ENCODE measurements around the gene CFAP61. TPM values are rescaled to one million over a fixed set of nuclear protein-coding genes. Genes with fewer than 3 reads are reported as not detected.

The CFAP61 gene
- polyA plus RNA-seq, 1 experiment = not detected

GRCh38 chr20:20317195-20317594 is 264.9 kb downstream of the CFAP61 start:
- Histone ChIP-seq H3K4me3 (ENCODE audit: low read depth, low read length) (no peak overlapping the region), H3K36me3 (ENCODE audit: control insufficient read depth, insufficient read depth, low read length) (no peaks in the 10 kb centered on the region), H3K27me3 (ENCODE audit: control insufficient read depth, insufficient read depth, low read length) (no peaks in the 10 kb centered on the region)
- ChIA-PET CTCF (interaction anchor here (0.6 kb wide), 1 partner anchor 449 kb away, joined by 3 read pairs; no protein-coding TSS in a partner anchor), POLR2A (no interaction called here)
- TF ChIP-seq, protein P1, sequence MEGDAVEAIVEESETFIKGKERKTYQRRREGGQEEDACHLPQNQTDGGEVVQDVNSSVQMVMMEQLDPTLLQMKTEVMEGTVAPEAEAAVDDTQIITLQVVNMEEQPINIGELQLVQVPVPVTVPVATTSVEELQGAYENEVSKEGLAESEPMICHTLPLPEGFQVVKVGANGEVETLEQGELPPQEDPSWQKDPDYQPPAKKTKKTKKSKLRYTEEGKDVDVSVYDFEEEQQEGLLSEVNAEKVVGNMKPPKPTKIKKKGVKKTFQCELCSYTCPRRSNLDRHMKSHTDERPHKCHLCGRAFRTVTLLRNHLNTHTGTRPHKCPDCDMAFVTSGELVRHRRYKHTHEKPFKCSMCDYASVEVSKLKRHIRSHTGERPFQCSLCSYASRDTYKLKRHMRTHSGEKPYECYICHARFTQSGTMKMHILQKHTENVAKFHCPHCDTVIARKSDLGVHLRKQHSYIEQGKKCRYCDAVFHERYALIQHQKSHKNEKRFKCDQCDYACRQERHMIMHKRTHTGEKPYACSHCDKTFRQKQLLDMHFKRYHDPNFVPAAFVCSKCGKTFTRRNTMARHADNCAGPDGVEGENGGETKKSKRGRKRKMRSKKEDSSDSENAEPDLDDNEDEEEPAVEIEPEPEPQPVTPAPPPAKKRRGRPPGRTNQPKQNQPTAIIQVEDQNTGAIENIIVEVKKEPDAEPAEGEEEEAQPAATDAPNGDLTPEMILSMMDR (IDR thresholded peaks at IDR 0.05; ENCODE audit: insufficient read depth, low read depth, low read length) = no peak
- DNase-seq (ENCODE audit: low read depth) = no peak

DNA sequence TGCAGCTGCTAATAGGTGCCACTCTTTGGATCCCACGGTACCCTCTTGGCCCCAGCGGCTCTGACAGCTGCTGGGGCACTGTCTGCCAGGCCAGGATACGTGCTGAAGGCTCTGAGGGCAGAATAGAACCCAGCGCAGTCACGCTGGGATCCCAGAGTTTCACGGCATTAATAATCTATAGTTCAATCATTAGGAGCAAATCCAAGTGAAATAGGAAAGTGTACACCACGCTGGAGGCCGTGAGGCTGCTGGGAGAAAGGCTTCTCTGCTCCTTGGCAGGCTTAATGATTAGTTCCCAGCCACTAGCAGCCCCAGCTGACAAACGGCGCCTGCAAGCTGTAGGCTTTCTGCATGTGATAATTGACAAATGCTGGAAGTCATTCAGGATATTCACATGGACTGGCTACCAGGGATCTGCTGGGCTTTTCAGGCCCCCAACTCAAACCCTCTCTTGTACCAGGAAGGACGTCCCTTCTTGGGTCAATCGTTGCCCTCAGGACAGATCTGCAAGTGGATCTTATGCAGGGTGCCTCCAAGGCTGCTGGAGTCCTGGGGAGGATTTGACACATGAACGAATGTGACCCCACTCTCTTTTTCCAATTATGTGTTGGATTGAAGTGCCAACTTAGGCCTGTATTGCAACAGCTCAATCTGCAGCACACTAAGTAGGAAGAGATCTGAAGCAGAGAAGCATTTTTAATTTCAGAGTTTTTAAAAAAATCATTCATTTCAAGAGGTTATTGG is 265.5 kb downstream of the CFAP61 start:
- H3K27me3 ChIP-seq (ENCODE audit: control insufficient read depth, insufficient read depth, low read length) = no peaks in the 10 kb centered on the region
- no peak overlapping the region for H3K4me3 ChIP-seq (ENCODE audit: low read depth, low read length)
- DNase-seq (ENCODE audit: low read depth) = no peak
- H3K36me3 ChIP-seq (ENCODE audit: control insufficient read depth, insufficient read depth, low read length) = no peaks in the 10 kb centered on the region
- TF ChIP-seq, protein P1 (IDR thresholded peaks at IDR 0.05; ENCODE audit: insufficient read depth, low read depth, low read length) = no peak
- POLR2A ChIA-PET = no interaction called here
- CTCF ChIA-PET = interaction anchor here (0.6 kb wide), 1 partner anchor 448 kb away, joined by 3 read pairs; no protein-coding TSS in a partner anchor

DNA sequence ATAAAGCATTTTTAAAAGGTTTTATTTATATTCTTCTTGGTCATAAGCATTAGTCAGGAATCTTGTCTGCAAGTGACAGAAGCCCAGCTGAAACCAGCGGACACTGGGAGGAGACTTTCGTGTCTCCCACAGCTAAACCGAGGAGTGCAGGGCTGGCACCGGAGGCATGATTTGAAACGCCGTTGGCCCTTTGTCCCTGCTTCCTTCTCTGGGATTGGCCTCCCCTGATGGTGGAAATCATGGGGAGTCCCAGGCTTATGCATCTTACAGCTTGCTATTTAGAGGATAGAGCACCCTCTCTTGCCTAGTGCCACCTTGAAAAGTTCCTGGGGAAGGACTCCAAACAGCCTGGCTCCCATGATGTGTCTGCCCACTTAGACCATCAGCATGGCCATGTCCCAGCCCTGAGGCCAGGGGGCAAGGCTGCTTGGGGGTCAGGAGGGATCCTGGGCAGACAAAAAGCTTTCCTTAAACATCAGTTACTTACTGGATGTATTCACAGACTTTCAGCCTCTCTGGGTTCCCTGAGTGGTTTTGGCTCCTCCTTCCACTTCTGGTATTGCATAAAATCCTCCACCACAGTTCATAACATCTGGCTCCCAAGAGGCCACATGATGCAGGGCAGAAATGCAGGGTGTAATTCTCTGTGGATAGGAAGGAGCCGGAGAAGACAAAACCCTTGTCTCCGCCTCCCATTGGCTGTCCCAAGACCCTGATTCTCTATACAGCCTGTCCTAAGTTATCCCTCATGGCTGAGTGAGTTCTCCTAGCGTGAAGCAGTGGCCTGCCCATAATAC is 266.2 kb downstream of the CFAP61 start:
- POLR2A ChIA-PET = no interaction called here
- Histone ChIP-seq H3K36me3 (ENCODE audit: control insufficient read depth, insufficient read depth, low read length) (no peaks in the 10 kb centered on the region), H3K27me3 (ENCODE audit: control insufficient read depth, insufficient read depth, low read length) (no peaks in the 10 kb centered on the region), H3K4me3 (ENCODE audit: low read depth, low read length) (no peak overlapping the region)
- CTCF ChIA-PET = interaction anchor here (0.6 kb wide), 1 partner anchor 9 kb away, joined by 3 read pairs; no protein-coding TSS in a partner anchor
- no peak for DNase-seq (ENCODE audit: low read depth)
- TF ChIP-seq, protein P1 (IDR thresholded peaks at IDR 0.05; ENCODE audit: insufficient read depth, low read depth, low read length) = no peak

DNA sequence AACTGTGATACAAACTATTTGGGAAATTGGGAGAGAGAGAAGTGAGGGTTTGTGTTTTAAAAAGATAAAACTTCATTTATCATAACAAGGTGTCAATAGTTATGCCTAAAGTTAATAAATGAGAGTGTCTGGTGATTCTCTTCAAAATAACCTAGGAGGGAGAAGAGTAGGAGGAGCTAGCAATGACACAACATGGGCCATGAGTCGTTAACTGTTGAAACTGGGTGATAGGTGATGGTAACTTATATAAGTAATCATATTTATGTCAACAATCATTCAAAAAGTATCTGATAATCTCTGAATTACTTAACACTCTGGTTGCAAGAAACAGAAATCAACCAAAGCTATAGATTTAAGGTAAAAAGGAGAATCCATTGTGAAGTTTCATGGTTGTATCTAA is 268.8 kb downstream of the CFAP61 start:
- POLR2A ChIA-PET = interaction anchor here (0.6 kb wide), 1 partner anchor 12 kb away, joined by 4 read pairs; no protein-coding TSS in a partner anchor
- CTCF ChIA-PET = no interaction called here
- TF ChIP-seq, protein P1 (IDR thresholded peaks at IDR 0.05; ENCODE audit: insufficient read depth, low read depth, low read length) = no peak

DNA sequence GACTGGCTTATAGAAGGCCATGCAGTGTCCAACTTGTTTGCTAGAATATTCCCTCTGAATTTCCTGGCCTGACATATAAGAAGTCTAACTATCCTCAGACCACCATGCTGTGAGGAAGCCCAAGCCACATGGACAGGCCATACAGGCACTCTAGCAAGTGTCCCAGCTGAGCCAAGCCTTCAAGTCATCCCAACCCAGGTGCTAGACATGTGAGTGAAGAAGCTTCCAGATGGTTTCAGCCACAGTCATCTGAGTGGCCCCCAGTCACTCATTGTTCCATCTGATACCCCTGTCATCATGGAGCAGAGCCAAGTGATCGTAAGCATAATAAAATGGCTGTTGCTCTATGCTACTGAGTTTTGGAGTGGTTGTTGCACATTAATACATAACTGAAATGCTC is 269.6 kb downstream of the CFAP61 start:
- Histone ChIP-seq H3K27me3 (ENCODE audit: control insufficient read depth, insufficient read depth, low read length) (no peaks in the 10 kb centered on the region), H3K36me3 (ENCODE audit: control insufficient read depth, insufficient read depth, low read length) (no peaks in the 10 kb centered on the region), H3K4me3 (ENCODE audit: low read depth, low read length) (no peak overlapping the region)
- DNase-seq (ENCODE audit: low read depth) = no peak
- ChIA-PET POLR2A (no interaction called here), CTCF (no interaction called here)
- TF ChIP-seq, protein P1 (IDR thresholded peaks at IDR 0.05; ENCODE audit: insufficient read depth, low read depth, low read length) = no peak

More for the DNA sequence above, 268.8 kb downstream of the CFAP61 start:
- no peak for DNase-seq (ENCODE audit: low read depth)
- H3K4me3 ChIP-seq (ENCODE audit: low read depth, low read length) = no peak overlapping the region
- no peaks in the 10 kb centered on the region for H3K27me3 ChIP-seq (ENCODE audit: control insufficient read depth, insufficient read depth, low read length)
- no peaks in the 10 kb centered on the region for H3K36me3 ChIP-seq (ENCODE audit: control insufficient read depth, insufficient read depth, low read length)

All from BJ (cell line).